ENCODE data around the gene SOX13.

- TF ChIP-seq CTCF (IDR thresholded peaks at IDR 0.05) = no peak
- TF ChIP-seq EP300 (IDR thresholded peaks at IDR 0.05) = no peak
- no peak for TF ChIP-seq POLR2A (IDR thresholded peaks at IDR 0.05; ENCODE audit: low read depth)
- TF ChIP-seq POLR2AphosphoS5 (IDR thresholded peaks at IDR 0.05) = no peak
These were observed 59.8 kb downstream of the SOX13 start for GRCh38 chr1:204132718-204133117.

All from esophagus muscularis mucosa (tissue), 4 donors.